Breast epithelium (tissue), 3 donors: ENCODE data around the gene IZUMO1R.

Experiments used
- CTCF ChIP-seq, 3 donors: fragments of 450-650 bp; IDR thresholded peaks; one replicate each; pipeline ENCODE4 v1.5.1; 2016 to 2017; ENCODE audit warnings: antibody characterized with exemption in 3 of 3, mild to moderate bottlenecking in 3 of 3, moderate library complexity in 3 of 3
- POLR2A ChIP-seq: fragments of 450-650 bp; IDR thresholded peaks from one replicate; pipeline ENCODE4 v1.6.1; 2016; ENCODE audit warnings: antibody characterized with exemption, mild to moderate bottlenecking, moderate library complexity

- no peak for TF ChIP-seq CTCF (IDR thresholded peaks at IDR 0.05)
- TF ChIP-seq POLR2A: no peak
These were observed 31.6 kb upstream of the IZUMO1R start for GRCh38 chr11:94272738-94273313.
